Measurements from ENCODE around the gene GABARAP. TPM values are rescaled to one million over a fixed set of nuclear protein-coding genes. Genes with fewer than 3 reads are reported as not detected.

GABARAP gene
- total and polyA plus RNA-seq, 10 of the 15 experiments (the other 5 are each of a cell fraction or from before 2014, with no cell fraction given) = 134 to 613 (median 285) TPM

- Histone ChIP-seq H2AFZ (ENCODE audit: control insufficient read depth, low read depth, low read length) (no peak overlapping the region), H4K20me1 (ENCODE audit: control insufficient read depth, insufficient read depth) (no peaks in the 10 kb centered on the region), H3K4me2 (ENCODE audit: control insufficient read depth, insufficient read depth) (no peak overlapping the region; the same call in 1 of the 2 replicates), H3K27ac (ENCODE audit: control insufficient read depth, insufficient read depth) (no peak overlapping the region), H3K79me2 (ENCODE audit: control insufficient read depth, insufficient read depth, low read length) (peaks cover 14% of the 10 kb centered on the region), H3K4me1 (ENCODE audit: control insufficient read depth, insufficient read depth, low read length) (peaks cover 19% of the 10 kb centered on the region), H3K27me3 (replicated peaks in 1 of 2; ENCODE audit: control insufficient read depth in 2 of 2, insufficient read depth in 2 of 2, low read length in 1 of 2) (no peaks in the 10 kb centered on the region), H3K9ac (ENCODE audit: control insufficient read depth, insufficient read depth, low read length) (no peak overlapping the region), H3K4me3 (no peak overlapping the region), H3K36me3 (ENCODE audit: control insufficient read depth in 2 of 2, insufficient read depth in 2 of 2, low read length in 1 of 2) (peaks cover 8 to 11% of the 10 kb centered on the region in 2 experiments), H3K9me3 (replicated peaks; ENCODE audit: control insufficient read depth, insufficient read depth, low read length) (no peaks in the 10 kb centered on the region)
- RAD21 ChIA-PET (ENCODE audit: unreplicated experiment) = interaction anchor here (1.4 to 3.2 kb wide), 3 partner anchors 22 to 86 kb away, joined by 4 to 51 read pairs (median 44); partner anchors contain the start of genes GABARAP and PHF23
- TF ChIP-seq RBBP5 (conservative IDR thresholded peaks at IDR 0.05) (no peak), ZNF274 (IDR thresholded peaks at IDR 0.05; ENCODE audit: insufficient read depth, insufficient read length) (no peak), MEF2B (IDR thresholded peaks at IDR 0.05; ENCODE audit: partially characterized antibody, poor library complexity, severe bottlenecking) (no peak), TAF1 (IDR thresholded peaks at IDR 0.05; ENCODE audit: borderline replicate concordance, low read depth, low read length) (no peak), EP300 (IDR thresholded peaks at IDR 0.05; ENCODE audit: borderline replicate concordance in 1 of 2, control insufficient read depth in 1 of 2, low read depth in 2 of 2, low read length in 2 of 2) (no peak), YBX1 (IDR thresholded peaks at IDR 0.05) (no peak), RELA (IDR thresholded peaks at IDR 0.05; ENCODE audit: borderline replicate concordance, partially characterized antibody) (no peak), IRF3 (IDR thresholded peaks at IDR 0.05) (no peak), KAT2A (conservative IDR thresholded peaks at IDR 0.05; ENCODE audit: control insufficient read depth, low read depth, low read length) (no peak), PRDM15 (CRISPR knock-in tag; IDR thresholded peaks at IDR 0.05) (no peak), TCF7 (IDR thresholded peaks at IDR 0.05; ENCODE audit: borderline replicate concordance) (no peak), RUNX3 (IDR thresholded peaks at IDR 0.05; ENCODE audit: low read length) (no peak), SUPT20H (IDR thresholded peaks at IDR 0.05; ENCODE audit: borderline replicate concordance, control insufficient read depth, low read depth, low read length) (no peak)
- TF ChIP-seq, protein P1, sequence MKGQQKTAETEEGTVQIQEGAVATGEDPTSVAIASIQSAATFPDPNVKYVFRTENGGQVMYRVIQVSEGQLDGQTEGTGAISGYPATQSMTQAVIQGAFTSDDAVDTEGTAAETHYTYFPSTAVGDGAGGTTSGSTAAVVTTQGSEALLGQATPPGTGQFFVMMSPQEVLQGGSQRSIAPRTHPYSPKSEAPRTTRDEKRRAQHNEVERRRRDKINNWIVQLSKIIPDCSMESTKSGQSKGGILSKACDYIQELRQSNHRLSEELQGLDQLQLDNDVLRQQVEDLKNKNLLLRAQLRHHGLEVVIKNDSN (IDR thresholded peaks at IDR 0.05; ENCODE audit: borderline replicate concordance, extremely low read length, insufficient read depth, low read depth, low read length) = no peak
- 58% methylated on average over 6 of the region's 6 CpGs for WGBS (ENCODE audit: insufficient coverage, insufficient replicate concordance, low lambda C conversion rate, missing lambda C conversion rate)
- no peak for FAIRE-seq
- DNase-seq (ENCODE audit: low read depth, low spot score) = no peak
- SMC1A ChIA-PET (ENCODE audit: uncharacterized antibody, unreplicated experiment) = interaction anchor here (0.7 to 4.8 kb wide), 2 partner anchors 16 to 23 kb away, joined by 3 to 34 read pairs; partner anchors contain the start of genes DVL2 and GABARAP
- BruUV-seq (replicated peaks) = no TSS peak
- ATAC-seq = no peak
- in situ Hi-C loops (cut with MboI) = no loop called here
- intact Hi-C loops (cut with micrococcal nuclease; ENCODE audit: unreplicated experiment) = no loop called here
- CTCF ChIA-PET = interaction anchor here (2.6 to 5.1 kb wide), 3 partner anchors 14 to 173 kb away, joined by 17 to 60 read pairs (median 50); partner anchors contain the start of gene DVL2
- POLR2A ChIA-PET = interaction anchor here (1.0 to 5.9 kb wide), 6 partner anchors 15 to 119 kb away, joined by 3 to 60 read pairs (median 26); partner anchors contain the start of genes ACAP1, CTDNEP1, DVL2 and ELP5
Measured at GRCh38 chr17:7218758-7219157, 23.5 kb downstream of the GABARAP start.

All from GM12878 (cell line).